Measurements from ENCODE around the gene FBXL17.

FBXL17 gene

GRCh38 chr5:107971846-107972245 is 410.1 kb downstream of the FBXL17 start:
- Histone ChIP-seq H3K4me1 (ENCODE audit: control insufficient read depth, insufficient read depth, low read length) (peaks cover 8% of the 10 kb centered on the region), H3K36me3 (ENCODE audit: control insufficient read depth, insufficient read depth, low read length) (no peaks in the 10 kb centered on the region), H3K9ac (ENCODE audit: low read depth, low read length) (no peak overlapping the region), H3K9me3 (ENCODE audit: control insufficient read depth, insufficient read depth, low read length) (no peaks in the 10 kb centered on the region), H3K27me3 (ENCODE audit: control insufficient read depth, insufficient read depth, low read length) (no peaks in the 10 kb centered on the region), H3K4me3 (ENCODE audit: low read depth, low read length) (no peak overlapping the region)

GRCh38 chr5:107969847-107970246 is 412.1 kb downstream of the FBXL17 start:
- Histone ChIP-seq H3K9me3 (ENCODE audit: control insufficient read depth, insufficient read depth, low read length) (no peaks in the 10 kb centered on the region), H3K27me3 (ENCODE audit: control insufficient read depth, insufficient read depth, low read length) (no peaks in the 10 kb centered on the region), H3K4me3 (ENCODE audit: low read depth, low read length) (no peak overlapping the region), H3K36me3 (ENCODE audit: control insufficient read depth, insufficient read depth, low read length) (no peaks in the 10 kb centered on the region), H3K4me1 (ENCODE audit: control insufficient read depth, insufficient read depth, low read length) (peaks cover 10% of the 10 kb centered on the region), H3K9ac (ENCODE audit: low read depth, low read length) (no peak overlapping the region)

- H3K36me3 ChIP-seq (ENCODE audit: control insufficient read depth, insufficient read depth, low read length) = no peaks in the 10 kb centered on the region
- H3K9me3 ChIP-seq (ENCODE audit: control insufficient read depth, insufficient read depth, low read length) = no peaks in the 10 kb centered on the region
- no peaks in the 10 kb centered on the region for H3K27me3 ChIP-seq (ENCODE audit: control insufficient read depth, insufficient read depth, low read length)
- H3K9ac ChIP-seq (ENCODE audit: low read depth, low read length) = no peak overlapping the region
- peaks cover 7% of the 10 kb centered on the region for H3K4me1 ChIP-seq (ENCODE audit: control insufficient read depth, insufficient read depth, low read length)
- no peak overlapping the region for H3K4me3 ChIP-seq (ENCODE audit: low read depth, low read length)
Measured at GRCh38 chr5:107968998-107969397, 412.9 kb downstream of the FBXL17 start.

- H3K4me1 ChIP-seq (ENCODE audit: control insufficient read depth, insufficient read depth, low read length) = peaks cover 7% of the 10 kb centered on the region
- H3K36me3 ChIP-seq (ENCODE audit: control insufficient read depth, insufficient read depth, low read length) = no peaks in the 10 kb centered on the region
- no peak overlapping the region for H3K4me3 ChIP-seq (ENCODE audit: low read depth, low read length)
- H3K27me3 ChIP-seq (ENCODE audit: control insufficient read depth, insufficient read depth, low read length) = no peaks in the 10 kb centered on the region
- no peak overlapping the region for H3K9ac ChIP-seq (ENCODE audit: low read depth, low read length)
- H3K9me3 ChIP-seq (ENCODE audit: control insufficient read depth, insufficient read depth, low read length) = no peaks in the 10 kb centered on the region
Measured at GRCh38 chr5:107968406-107968843, 413.5 kb downstream of the FBXL17 start.

- H3K27me3 ChIP-seq (ENCODE audit: control insufficient read depth, insufficient read depth, low read length) = no peaks in the 10 kb centered on the region
- H3K4me3 ChIP-seq (ENCODE audit: low read depth, low read length) = no peak overlapping the region
- H3K4me1 ChIP-seq (ENCODE audit: control insufficient read depth, insufficient read depth, low read length) = peaks cover 7% of the 10 kb centered on the region
- H3K9me3 ChIP-seq (ENCODE audit: control insufficient read depth, insufficient read depth, low read length) = no peaks in the 10 kb centered on the region
- H3K9ac ChIP-seq (ENCODE audit: low read depth, low read length) = no peak overlapping the region
- no peaks in the 10 kb centered on the region for H3K36me3 ChIP-seq (ENCODE audit: control insufficient read depth, insufficient read depth, low read length)
Measured at GRCh38 chr5:107966201-107966600, 415.7 kb downstream of the FBXL17 start.

- Histone ChIP-seq H3K36me3 (ENCODE audit: control insufficient read depth, insufficient read depth, low read length) (no peaks in the 10 kb centered on the region), H3K4me3 (ENCODE audit: low read depth, low read length) (no peak overlapping the region), H3K9me3 (ENCODE audit: control insufficient read depth, insufficient read depth, low read length) (no peaks in the 10 kb centered on the region), H3K9ac (ENCODE audit: low read depth, low read length) (no peak overlapping the region), H3K27me3 (ENCODE audit: control insufficient read depth, insufficient read depth, low read length) (no peaks in the 10 kb centered on the region), H3K4me1 (ENCODE audit: control insufficient read depth, insufficient read depth, low read length) (peaks cover 7% of the 10 kb centered on the region)
Measured at GRCh38 chr5:107964722-107965121, 417.2 kb downstream of the FBXL17 start.

- H3K9ac ChIP-seq (ENCODE audit: low read depth, low read length) = no peak overlapping the region
- peaks cover 3% of the 10 kb centered on the region for H3K4me1 ChIP-seq (ENCODE audit: control insufficient read depth, insufficient read depth, low read length)
Measured at GRCh38 chr5:107959573-107960279, 422.2 kb downstream of the FBXL17 start.

GRCh38 chr5:107958861-107959260 is 423.0 kb downstream of the FBXL17 start:
- no peaks in the 10 kb centered on the region for H3K36me3 ChIP-seq (ENCODE audit: control insufficient read depth, insufficient read depth, low read length)
- H3K27me3 ChIP-seq (ENCODE audit: control insufficient read depth, insufficient read depth, low read length) = no peaks in the 10 kb centered on the region
- H3K4me1 ChIP-seq (ENCODE audit: control insufficient read depth, insufficient read depth, low read length) = peaks cover 3% of the 10 kb centered on the region
- H3K4me3 ChIP-seq (ENCODE audit: low read depth, low read length) = no peak overlapping the region
- no peak overlapping the region for H3K9ac ChIP-seq (ENCODE audit: low read depth, low read length)
- no peaks in the 10 kb centered on the region for H3K9me3 ChIP-seq (ENCODE audit: control insufficient read depth, insufficient read depth, low read length)

More at GRCh38 chr5:107959573-107960279, 422.2 kb downstream of the FBXL17 start:
- H3K27me3 ChIP-seq (ENCODE audit: control insufficient read depth, insufficient read depth, low read length) = no peaks in the 10 kb centered on the region
- no peaks in the 10 kb centered on the region for H3K9me3 ChIP-seq (ENCODE audit: control insufficient read depth, insufficient read depth, low read length)
- no peaks in the 10 kb centered on the region for H3K36me3 ChIP-seq (ENCODE audit: control insufficient read depth, insufficient read depth, low read length)
- no peak overlapping the region for H3K4me3 ChIP-seq (ENCODE audit: low read depth, low read length)

GRCh38 chr5:107958432-107958831 is 423.5 kb downstream of the FBXL17 start:
- Histone ChIP-seq H3K36me3 (ENCODE audit: control insufficient read depth, insufficient read depth, low read length) (no peaks in the 10 kb centered on the region), H3K4me1 (ENCODE audit: control insufficient read depth, insufficient read depth, low read length) (peaks cover 3% of the 10 kb centered on the region), H3K4me3 (ENCODE audit: low read depth, low read length) (no peak overlapping the region), H3K9me3 (ENCODE audit: control insufficient read depth, insufficient read depth, low read length) (no peaks in the 10 kb centered on the region), H3K9ac (ENCODE audit: low read depth, low read length) (no peak overlapping the region), H3K27me3 (ENCODE audit: control insufficient read depth, insufficient read depth, low read length) (no peaks in the 10 kb centered on the region)

- H3K4me3 ChIP-seq (ENCODE audit: low read depth, low read length) = no peak overlapping the region
- H3K27me3 ChIP-seq (ENCODE audit: control insufficient read depth, insufficient read depth, low read length) = no peaks in the 10 kb centered on the region
- H3K9ac ChIP-seq (ENCODE audit: low read depth, low read length) = no peak overlapping the region
Measured at GRCh38 chr5:107957051-107957450, 424.8 kb downstream of the FBXL17 start.

GRCh38 chr5:107955321-107955720 is 426.6 kb downstream of the FBXL17 start:
- no peak overlapping the region for H3K9ac ChIP-seq (ENCODE audit: low read depth, low read length)
- peaks cover 3% of the 10 kb centered on the region for H3K4me1 ChIP-seq (ENCODE audit: control insufficient read depth, insufficient read depth, low read length)
- H3K36me3 ChIP-seq (ENCODE audit: control insufficient read depth, insufficient read depth, low read length) = no peaks in the 10 kb centered on the region
- H3K27me3 ChIP-seq (ENCODE audit: control insufficient read depth, insufficient read depth, low read length) = no peaks in the 10 kb centered on the region
- no peaks in the 10 kb centered on the region for H3K9me3 ChIP-seq (ENCODE audit: control insufficient read depth, insufficient read depth, low read length)
- no peak overlapping the region for H3K4me3 ChIP-seq (ENCODE audit: low read depth, low read length)

More at GRCh38 chr5:107957051-107957450, 424.8 kb downstream of the FBXL17 start:
- Histone ChIP-seq H3K9me3 (ENCODE audit: control insufficient read depth, insufficient read depth, low read length) (no peaks in the 10 kb centered on the region), H3K36me3 (ENCODE audit: control insufficient read depth, insufficient read depth, low read length) (no peaks in the 10 kb centered on the region), H3K4me1 (ENCODE audit: control insufficient read depth, insufficient read depth, low read length) (peaks cover 3% of the 10 kb centered on the region)

- Histone ChIP-seq H3K9ac (ENCODE audit: low read depth, low read length) (no peak overlapping the region), H3K9me3 (ENCODE audit: control insufficient read depth, insufficient read depth, low read length) (no peaks in the 10 kb centered on the region), H3K4me1 (ENCODE audit: control insufficient read depth, insufficient read depth, low read length) (peaks cover 3% of the 10 kb centered on the region), H3K4me3 (ENCODE audit: low read depth, low read length) (no peak overlapping the region), H3K27me3 (ENCODE audit: control insufficient read depth, insufficient read depth, low read length) (no peaks in the 10 kb centered on the region), H3K36me3 (ENCODE audit: control insufficient read depth, insufficient read depth, low read length) (no peaks in the 10 kb centered on the region)
Measured at GRCh38 chr5:107954254-107954653, 427.6 kb downstream of the FBXL17 start.

Measured in iPS-15b (cell line).